Measurements from ENCODE around the gene FOXC1.

DNA sequence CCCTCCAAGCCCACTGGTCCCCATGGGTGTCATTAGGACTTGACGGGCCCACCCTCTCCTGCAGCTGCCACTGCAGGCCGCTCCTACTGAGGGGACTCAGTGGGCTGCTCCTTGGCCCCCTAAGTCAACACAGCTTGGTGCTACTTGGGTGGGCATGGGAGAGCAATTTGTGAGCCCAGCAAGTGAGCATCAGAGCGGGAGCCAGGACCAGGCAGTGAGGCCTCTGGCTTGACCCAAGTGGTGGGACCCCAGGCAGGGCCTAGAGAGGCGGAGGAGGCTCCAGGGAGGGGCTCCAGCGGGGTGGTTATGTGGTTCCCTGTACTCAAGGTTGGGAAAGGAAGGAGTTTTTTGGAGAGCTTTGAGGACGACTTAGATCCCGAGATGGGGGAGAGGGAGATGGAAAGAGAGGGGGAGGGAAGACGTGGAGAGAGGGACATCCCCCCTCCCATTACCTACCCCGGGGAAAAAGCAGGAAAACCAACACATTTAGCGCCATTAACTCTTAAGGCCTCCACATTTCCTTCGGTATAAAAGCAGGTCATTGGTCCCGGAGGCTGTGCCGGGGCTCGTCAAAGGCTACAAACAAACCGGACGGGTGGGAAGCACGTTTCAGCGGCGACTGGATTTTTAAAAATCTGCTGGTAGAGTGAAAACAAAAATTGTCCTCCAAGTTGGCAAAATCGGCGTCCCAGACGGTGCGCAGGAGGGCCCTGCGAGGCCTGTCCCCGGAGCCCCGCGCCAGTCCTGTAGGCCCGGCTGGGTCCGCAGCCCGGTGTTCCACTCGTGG is 8.8 kb downstream of the FOXC1 start:
- no peak for TF ChIP-seq POLR2A (IDR thresholded peaks at IDR 0.05; ENCODE audit: low read length)
- TF ChIP-seq JUN (IDR thresholded peaks at IDR 0.05) = no peak
- TF ChIP-seq FOSL2 (IDR thresholded peaks at IDR 0.05) = no peak
- no peak for TF ChIP-seq FOSL2 (CRISPR knock-in tag; IDR thresholded peaks at IDR 0.05)
- TF ChIP-seq FOXS1 (CRISPR knock-in tag; IDR thresholded peaks at IDR 0.05) = no peak
- TF ChIP-seq, protein P1, sequence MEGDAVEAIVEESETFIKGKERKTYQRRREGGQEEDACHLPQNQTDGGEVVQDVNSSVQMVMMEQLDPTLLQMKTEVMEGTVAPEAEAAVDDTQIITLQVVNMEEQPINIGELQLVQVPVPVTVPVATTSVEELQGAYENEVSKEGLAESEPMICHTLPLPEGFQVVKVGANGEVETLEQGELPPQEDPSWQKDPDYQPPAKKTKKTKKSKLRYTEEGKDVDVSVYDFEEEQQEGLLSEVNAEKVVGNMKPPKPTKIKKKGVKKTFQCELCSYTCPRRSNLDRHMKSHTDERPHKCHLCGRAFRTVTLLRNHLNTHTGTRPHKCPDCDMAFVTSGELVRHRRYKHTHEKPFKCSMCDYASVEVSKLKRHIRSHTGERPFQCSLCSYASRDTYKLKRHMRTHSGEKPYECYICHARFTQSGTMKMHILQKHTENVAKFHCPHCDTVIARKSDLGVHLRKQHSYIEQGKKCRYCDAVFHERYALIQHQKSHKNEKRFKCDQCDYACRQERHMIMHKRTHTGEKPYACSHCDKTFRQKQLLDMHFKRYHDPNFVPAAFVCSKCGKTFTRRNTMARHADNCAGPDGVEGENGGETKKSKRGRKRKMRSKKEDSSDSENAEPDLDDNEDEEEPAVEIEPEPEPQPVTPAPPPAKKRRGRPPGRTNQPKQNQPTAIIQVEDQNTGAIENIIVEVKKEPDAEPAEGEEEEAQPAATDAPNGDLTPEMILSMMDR (IDR thresholded peaks at IDR 0.05) = no peak
